HCT116 (cell line): ENCODE data around the gene NFE2L3.

ENCODE experiments used
- CEBPB ChIP-seq: IDR thresholded peaks from 2 replicates; pipeline ENCODE4 v1.6.1; 2012; ENCODE audit warnings: low read depth
- CTCF ChIP-seq, 3 experiments: fragments of 200-600 bp in 1 of 3; sonication (generic) in 1 of 3; IDR thresholded peaks in 2 of 3; conservative IDR thresholded peaks in 1 of 3; 2 replicates each; pipeline ENCODE4 v1.5.1; 2012 to 2017; ENCODE audit warnings: low read depth in 2 of 3, low read length in 2 of 3, antibody characterized with exemption in 1 of 3, borderline replicate concordance in 1 of 3, control low read depth in 1 of 3, mild to moderate bottlenecking in 1 of 3, mixed read lengths in 1 of 3, mixed run types in 1 of 3, moderate library complexity in 1 of 3; ENCODE audit not compliant: insufficient read depth in 1 of 3
- EZH2 ChIP-seq: fragments of 200-600 bp; sonication (generic); IDR thresholded peaks from 2 replicates; pipeline ENCODE4 v1.6.1; 2017; ENCODE audit warnings: antibody characterized with exemption, mixed run types
- EZH2phosphoT487 ChIP-seq: fragments of 200-600 bp; IDR thresholded peaks from 2 replicates; pipeline ENCODE4 v1.6.1; 2018; ENCODE audit warnings: antibody characterized with exemption, borderline replicate concordance
- JUND ChIP-seq: IDR thresholded peaks from 2 replicates; pipeline ENCODE4 v1.6.1; 2012
- MAX ChIP-seq: IDR thresholded peaks from 2 replicates; pipeline ENCODE4 v1.6.1; 2012
- POLR2A ChIP-seq: IDR thresholded peaks from 2 replicates; pipeline ENCODE4 v1.7.0; 2011; ENCODE audit warnings: borderline replicate concordance; ENCODE audit not compliant: insufficient read depth, insufficient read length; ENCODE audit errors: extremely low read depth
- POLR2AphosphoS5 ChIP-seq: IDR thresholded peaks from 2 replicates; pipeline ENCODE4 v1.6.1; 2011; ENCODE audit warnings: mild to moderate bottlenecking, low read depth, low read length, moderate library complexity
- REST ChIP-seq: IDR thresholded peaks from 2 replicates; pipeline ENCODE4 v1.6.1; 2012; ENCODE audit warnings: low read depth
- SP1 ChIP-seq: IDR thresholded peaks from 2 replicates; pipeline ENCODE4 v1.6.1; 2012; ENCODE audit warnings: low read depth
- TCF7L2 ChIP-seq: IDR thresholded peaks from 2 replicates; pipeline ENCODE4 v1.7.0; 2011; ENCODE audit warnings: borderline replicate concordance, inconsistent platforms; ENCODE audit not compliant: insufficient read depth, insufficient read length; ENCODE audit errors: extremely low read depth
- YY1 ChIP-seq: IDR thresholded peaks from 2 replicates; pipeline ENCODE4 v1.6.1; 2011; ENCODE audit warnings: low read length, low read depth, moderate library complexity, mild to moderate bottlenecking; ENCODE audit not compliant: insufficient replicate concordance; ENCODE audit errors: extremely low read depth
- ZFX ChIP-seq: fragments of 450-650 bp; IDR thresholded peaks from 2 replicates; pipeline ENCODE4 v1.6.1; 2017
- ZNF274 ChIP-seq: fragments of 200-500 bp; sonication (Bioruptor generic); IDR thresholded peaks from 2 replicates; pipeline ENCODE4 v1.6.1; 2014; ENCODE audit warnings: mild to moderate bottlenecking, low read depth, low read length, inconsistent platforms

- TF ChIP-seq JUND: no peak
- TF ChIP-seq POLR2A: no peak
- no peak for TF ChIP-seq TCF7L2
- no peak for TF ChIP-seq POLR2AphosphoS5
- no peak for TF ChIP-seq CTCF (IDR thresholded peaks at IDR 0.05 in 2 of 3, conservative IDR thresholded peaks at IDR 0.05 in 1 of 3; ENCODE audit: borderline replicate concordance in 1 of 3, insufficient read depth in 1 of 3, low read depth in 2 of 3, low read length in 2 of 3)
- TF ChIP-seq SP1: no peak
- no peak for TF ChIP-seq CEBPB
- no peak for TF ChIP-seq REST
- no peak for TF ChIP-seq YY1
- TF ChIP-seq EZH2phosphoT487: no peak
- no peak for TF ChIP-seq MAX
- no peak for TF ChIP-seq ZNF274
- TF ChIP-seq ZFX: no peak
- TF ChIP-seq EZH2: no peak
Measured at GRCh38 chr7:26160896-26161295, 8.9 kb downstream of the NFE2L3 start.
